ENCODE data around the gene FBXL7. TPM values are rescaled to one million over a fixed set of nuclear protein-coding genes. Genes with fewer than 3 reads are reported as not detected.

Gene FBXL7
- total and polyA plus RNA-seq, 7 experiments from 2014 or later, result not detected

DNA sequence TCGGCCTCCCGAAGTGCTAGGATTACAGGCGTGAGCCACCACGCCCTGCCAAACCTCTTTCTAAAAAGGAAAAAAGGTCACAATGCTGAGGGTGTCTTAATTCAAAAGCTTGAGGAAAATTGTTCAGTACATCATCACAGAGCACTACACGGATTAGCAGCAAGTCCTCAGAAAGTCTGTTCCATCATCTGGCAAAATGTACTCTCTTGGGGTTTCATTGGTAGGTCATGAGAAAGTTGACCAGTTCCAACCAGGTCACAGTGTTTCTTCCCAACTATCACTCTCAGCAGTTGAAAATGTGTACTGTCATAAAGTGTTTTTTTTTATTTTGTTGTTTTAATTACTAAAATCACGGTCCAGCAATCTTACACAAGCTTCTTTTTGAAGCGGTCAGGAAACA is 299.6 kb downstream of the FBXL7 start:
- no peaks in the 10 kb centered on the region for H3K27me3 Mint-ChIP-seq
- Histone ChIP-seq H3K36me3 (ENCODE audit: control insufficient read depth in 2 of 3, insufficient read depth in 3 of 3, low read length in 3 of 3) (no peaks in the 10 kb centered on the region), H3K27me3 (ENCODE audit: control insufficient read depth in 2 of 2, insufficient read depth in 2 of 2, low read length in 2 of 2) (no peaks in the 10 kb centered on the region), H3K4me1 (ENCODE audit: control insufficient read depth in 2 of 2, insufficient read depth in 2 of 2, low read length in 2 of 2) (no peaks in the 10 kb centered on the region), H3K27ac (ENCODE audit: low read depth, low read length) (no peak overlapping the region), H3K9me3 (ENCODE audit: control insufficient read depth in 2 of 3, low read length in 3 of 3) (no peaks in the 10 kb centered on the region), H3K4me3 (ENCODE audit: low read length) (no peak overlapping the region)
- no peak for DNase-seq
- ATAC-seq, result no peak
- H3K9me3 Mint-ChIP-seq, result peaks cover 0 to 16% (median 5%) of the 10 kb centered on the region in 11 donors
- no peaks in the 10 kb centered on the region for H3K4me1 Mint-ChIP-seq
- POLR2A ChIA-PET, result no interaction called here
- no peak overlapping the region for H3K4me3 Mint-ChIP-seq
- no peak overlapping the region for H3K27ac Mint-ChIP-seq
- CTCF ChIA-PET, result no interaction called here
- intact Hi-C loops (cut with micrococcal nuclease), result no loop called here
- H3K36me3 Mint-ChIP-seq, result no peaks in the 10 kb centered on the region

DNA sequence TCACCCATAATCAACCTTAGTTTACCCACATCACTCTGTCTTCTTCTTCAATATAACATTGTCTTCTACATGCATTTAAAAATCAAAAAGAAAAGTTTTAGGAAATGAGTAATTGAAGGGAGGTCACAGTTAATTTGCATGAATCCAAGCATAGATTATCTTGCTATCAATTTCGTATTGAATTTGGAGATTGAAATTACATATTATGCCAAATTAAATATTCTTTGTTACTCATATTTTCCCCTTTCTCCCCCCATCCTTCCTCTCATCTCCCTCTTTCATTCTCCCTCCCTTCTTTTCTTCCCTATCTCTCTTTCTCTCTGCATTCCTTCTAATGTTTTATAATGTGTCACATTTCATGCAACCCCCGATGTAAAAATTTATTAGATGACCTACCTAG is 303.3 kb downstream of the FBXL7 start:
- H3K27me3 ChIP-seq (ENCODE audit: control insufficient read depth in 2 of 2, insufficient read depth in 2 of 2, low read length in 2 of 2), result no peaks in the 10 kb centered on the region
- H3K9me3 ChIP-seq (ENCODE audit: control insufficient read depth in 2 of 3, low read length in 3 of 3), result no peaks in the 10 kb centered on the region
- Mint-ChIP-seq H3K36me3 (no peaks in the 10 kb centered on the region), H3K4me3 (no peak overlapping the region), H3K9me3 (peaks cover 0 to 17% (median 8%) of the 10 kb centered on the region in 11 donors), H3K4me1 (no peaks in the 10 kb centered on the region), H3K27ac (no peak overlapping the region), H3K27me3 (peaks cover 0 to 9% (median 0%) of the 10 kb centered on the region in 5 donors)
- no peaks in the 10 kb centered on the region for H3K4me1 ChIP-seq (ENCODE audit: control insufficient read depth in 2 of 2, insufficient read depth in 2 of 2, low read length in 2 of 2)
- CTCF ChIA-PET, result no interaction called here
- H3K27ac ChIP-seq (ENCODE audit: low read depth, low read length), result no peak overlapping the region
- DNase-seq (no peak), ATAC-seq (no peak)
- no peak overlapping the region for H3K4me3 ChIP-seq (ENCODE audit: low read length)
- no peaks in the 10 kb centered on the region for H3K36me3 ChIP-seq (ENCODE audit: control insufficient read depth in 2 of 3, insufficient read depth in 3 of 3, low read length in 3 of 3)
- intact Hi-C loops (cut with micrococcal nuclease), result no loop called here
- POLR2A ChIA-PET, result no interaction called here

DNA sequence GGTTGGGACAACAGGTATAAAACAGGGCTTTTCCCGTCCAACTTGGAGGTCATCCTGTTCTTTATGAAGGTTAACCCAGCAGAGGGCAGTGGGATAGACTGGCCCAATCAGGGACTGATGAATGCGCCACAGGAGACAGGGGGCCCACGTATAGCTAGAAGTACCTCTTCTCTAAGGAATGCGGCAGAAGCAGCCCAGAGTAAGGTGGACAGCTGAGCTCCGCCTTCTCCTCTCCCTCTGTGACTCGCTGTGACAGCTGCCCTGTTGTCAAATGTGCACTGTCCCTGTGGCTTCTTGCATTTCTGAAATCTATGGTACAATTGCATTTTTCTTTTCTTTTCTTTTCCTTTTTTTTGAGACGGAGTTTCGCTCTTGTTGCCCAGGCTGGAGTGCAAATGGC is 306.6 kb downstream of the FBXL7 start:
- ChIA-PET CTCF (no interaction called here), POLR2A (no interaction called here)
- no peaks in the 10 kb centered on the region for H3K36me3 ChIP-seq (ENCODE audit: control insufficient read depth in 2 of 3, insufficient read depth in 3 of 3, low read length in 3 of 3)
- Mint-ChIP-seq H3K27ac (no peak overlapping the region), H3K4me3 (no peak overlapping the region), H3K4me1 (no peaks in the 10 kb centered on the region), H3K36me3 (no peaks in the 10 kb centered on the region), H3K9me3 (peaks cover 0 to 16% (median 8%) of the 10 kb centered on the region in 11 donors), H3K27me3 (peaks cover 0 to 13% (median 0%) of the 10 kb centered on the region in 5 donors)
- intact Hi-C loops (cut with micrococcal nuclease), result no loop called here
- H3K4me1 ChIP-seq (ENCODE audit: control insufficient read depth in 2 of 2, insufficient read depth in 2 of 2, low read length in 2 of 2), result no peaks in the 10 kb centered on the region
- ATAC-seq (no peak), DNase-seq (no peak)
- no peaks in the 10 kb centered on the region for H3K27me3 ChIP-seq (ENCODE audit: control insufficient read depth in 2 of 2, insufficient read depth in 2 of 2, low read length in 2 of 2)
- no peak overlapping the region for H3K4me3 ChIP-seq (ENCODE audit: low read length)
- no peak overlapping the region for H3K27ac ChIP-seq (ENCODE audit: low read depth, low read length)
- H3K9me3 ChIP-seq (ENCODE audit: control insufficient read depth in 2 of 3, low read length in 3 of 3), result no peaks in the 10 kb centered on the region

DNA sequence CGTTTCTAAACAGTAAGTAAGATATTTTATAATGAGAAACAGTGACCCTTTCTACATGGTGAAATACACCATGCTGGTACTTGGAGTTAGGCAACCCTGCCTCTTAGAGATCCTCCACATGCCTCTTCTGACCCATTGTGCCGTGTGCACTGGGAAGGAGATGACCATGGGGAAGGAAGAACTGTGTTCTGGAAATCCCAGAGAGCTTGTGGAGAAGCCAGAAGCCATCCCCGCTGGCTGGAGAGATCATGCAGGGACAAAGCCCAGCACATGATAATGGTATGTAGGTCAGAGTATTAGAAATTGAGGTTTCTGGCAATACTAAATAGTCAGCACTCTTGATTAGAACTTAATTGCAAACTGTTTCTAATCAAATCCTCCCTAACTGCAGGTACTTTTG is 307.3 kb downstream of the FBXL7 start:
- DNase-seq (no peak), ATAC-seq (no peak)
- Mint-ChIP-seq H3K27ac (no peak overlapping the region), H3K4me1 (no peaks in the 10 kb centered on the region), H3K27me3 (peaks cover 0 to 13% (median 0%) of the 10 kb centered on the region in 5 donors), H3K36me3 (no peaks in the 10 kb centered on the region), H3K9me3 (peaks cover 0 to 16% (median 6%) of the 10 kb centered on the region in 11 donors), H3K4me3 (no peak overlapping the region)
- CTCF ChIA-PET, result no interaction called here
- intact Hi-C loops (cut with micrococcal nuclease), result no loop called here
- H3K27ac ChIP-seq (ENCODE audit: low read depth, low read length), result no peak overlapping the region
- no peaks in the 10 kb centered on the region for H3K36me3 ChIP-seq (ENCODE audit: control insufficient read depth in 2 of 3, insufficient read depth in 3 of 3, low read length in 3 of 3)
- H3K4me3 ChIP-seq (ENCODE audit: low read length), result no peak overlapping the region
- H3K9me3 ChIP-seq (ENCODE audit: control insufficient read depth in 2 of 3, low read length in 3 of 3), result no peaks in the 10 kb centered on the region
- H3K27me3 ChIP-seq (ENCODE audit: control insufficient read depth in 2 of 2, insufficient read depth in 2 of 2, low read length in 2 of 2), result no peaks in the 10 kb centered on the region
- POLR2A ChIA-PET, result no interaction called here
- H3K4me1 ChIP-seq (ENCODE audit: control insufficient read depth in 2 of 2, insufficient read depth in 2 of 2, low read length in 2 of 2), result no peaks in the 10 kb centered on the region

DNA sequence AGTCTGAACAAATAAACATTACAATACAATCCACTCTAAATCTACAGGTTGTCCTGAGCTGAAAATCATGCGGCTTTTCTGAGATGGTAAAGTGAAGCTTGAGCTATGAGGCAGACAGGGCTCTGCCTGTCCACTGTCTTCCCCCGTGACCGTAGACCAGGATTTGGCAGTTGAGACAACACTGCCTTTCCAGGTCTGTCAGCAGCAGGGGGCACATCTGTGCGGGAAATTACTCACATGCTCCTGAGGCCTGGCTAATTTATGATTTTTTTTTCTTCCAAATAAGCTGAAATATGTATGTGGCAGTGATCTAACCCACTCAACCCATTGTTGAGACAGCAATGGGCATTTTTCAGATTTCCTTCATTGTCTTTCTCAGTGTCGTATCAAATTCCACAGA is 307.9 kb downstream of the FBXL7 start:
- Mint-ChIP-seq H3K27ac (no peak overlapping the region), H3K9me3 (peaks cover 0 to 15% (median 6%) of the 10 kb centered on the region in 11 donors), H3K27me3 (peaks cover 0 to 13% (median 0%) of the 10 kb centered on the region in 5 donors), H3K4me1 (no peaks in the 10 kb centered on the region), H3K4me3 (no peak overlapping the region), H3K36me3 (no peaks in the 10 kb centered on the region)
- Histone ChIP-seq H3K4me1 (ENCODE audit: control insufficient read depth in 2 of 2, insufficient read depth in 2 of 2, low read length in 2 of 2) (no peaks in the 10 kb centered on the region), H3K36me3 (ENCODE audit: control insufficient read depth in 2 of 3, insufficient read depth in 3 of 3, low read length in 3 of 3) (no peaks in the 10 kb centered on the region), H3K9me3 (ENCODE audit: control insufficient read depth in 2 of 3, low read length in 3 of 3) (no peaks in the 10 kb centered on the region), H3K4me3 (ENCODE audit: low read length) (no peak overlapping the region), H3K27me3 (ENCODE audit: control insufficient read depth in 2 of 2, insufficient read depth in 2 of 2, low read length in 2 of 2) (no peaks in the 10 kb centered on the region), H3K27ac (ENCODE audit: low read depth, low read length) (no peak overlapping the region)
- DNase-seq (no peak), ATAC-seq (no peak)
- intact Hi-C loops (cut with micrococcal nuclease), result no loop called here
- CTCF ChIA-PET, result no interaction called here
- POLR2A ChIA-PET, result no interaction called here

DNA sequence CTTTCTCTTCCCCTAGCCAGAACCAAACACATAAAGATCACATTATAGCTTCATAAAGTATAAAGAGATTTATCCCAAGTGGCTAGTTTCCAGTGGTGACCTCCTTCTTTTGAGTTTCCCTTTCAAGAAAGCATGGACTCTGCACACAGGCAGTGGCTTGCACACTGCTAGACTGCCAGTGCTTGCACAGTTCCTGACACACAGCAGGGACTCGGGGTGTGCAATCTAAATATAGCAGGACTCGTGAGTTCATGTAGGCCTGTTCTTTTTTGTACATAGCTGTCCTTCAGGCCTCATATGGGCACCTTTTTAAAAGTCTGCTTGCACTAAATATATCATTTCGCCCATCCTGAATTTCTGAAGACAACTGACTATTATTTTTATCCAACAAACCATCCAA is 308.6 kb downstream of the FBXL7 start:
- H3K27ac Mint-ChIP-seq, result no peak overlapping the region
- POLR2A ChIA-PET, result no interaction called here
- CTCF ChIA-PET, result no interaction called here
- H3K9me3 Mint-ChIP-seq, result peaks cover 0 to 12% (median 7%) of the 10 kb centered on the region in 11 donors
- H3K36me3 Mint-ChIP-seq, result no peaks in the 10 kb centered on the region
- intact Hi-C loops (cut with micrococcal nuclease), result no loop called here
- no peak for DNase-seq
- Histone ChIP-seq H3K36me3 (ENCODE audit: control insufficient read depth in 2 of 3, insufficient read depth in 3 of 3, low read length in 3 of 3) (no peaks in the 10 kb centered on the region), H3K4me3 (ENCODE audit: low read length) (no peak overlapping the region), H3K4me1 (ENCODE audit: control insufficient read depth in 2 of 2, insufficient read depth in 2 of 2, low read length in 2 of 2) (no peaks in the 10 kb centered on the region), H3K27ac (ENCODE audit: low read depth, low read length) (no peak overlapping the region), H3K9me3 (ENCODE audit: control insufficient read depth in 2 of 3, low read length in 3 of 3) (no peaks in the 10 kb centered on the region), H3K27me3 (ENCODE audit: control insufficient read depth in 2 of 2, insufficient read depth in 2 of 2, low read length in 2 of 2) (no peaks in the 10 kb centered on the region)
- no peak overlapping the region for H3K4me3 Mint-ChIP-seq
- no peak for ATAC-seq
- H3K4me1 Mint-ChIP-seq, result no peaks in the 10 kb centered on the region
- peaks cover 0 to 13% (median 0%) of the 10 kb centered on the region in 5 donors for H3K27me3 Mint-ChIP-seq

DNA sequence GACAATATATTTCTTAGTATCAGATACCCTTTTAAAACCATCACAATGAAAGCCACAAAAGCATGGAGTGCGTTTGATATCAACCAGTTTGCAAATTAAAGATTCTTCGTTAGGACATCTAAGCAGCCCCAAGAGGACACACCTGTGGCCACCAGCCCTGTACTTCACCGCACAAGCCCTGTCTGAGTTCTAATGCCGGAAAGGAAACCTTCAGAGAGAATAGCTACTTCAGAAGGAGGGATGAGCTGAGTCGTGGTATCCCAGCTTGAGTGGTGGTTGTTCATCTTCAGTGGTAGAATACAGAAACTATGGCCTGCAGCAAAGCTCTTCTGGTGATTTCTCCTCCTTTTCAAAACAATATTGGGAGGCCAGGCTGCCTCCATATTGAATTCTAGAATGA is 319.6 kb downstream of the FBXL7 start:
- H3K4me1 Mint-ChIP-seq, result peaks cover 0 to 3% (median 0%) of the 10 kb centered on the region in 7 donors
- H3K4me3 Mint-ChIP-seq, result no peak overlapping the region
- no peaks in the 10 kb centered on the region for H3K9me3 ChIP-seq (ENCODE audit: control insufficient read depth in 2 of 3, low read length in 3 of 3)
- peaks cover 2 to 15% (median 9%) of the 10 kb centered on the region in 11 donors for H3K9me3 Mint-ChIP-seq
- intact Hi-C loops (cut with micrococcal nuclease), result no loop called here
- no peak for ATAC-seq
- POLR2A ChIA-PET, result no interaction called here
- H3K36me3 ChIP-seq (ENCODE audit: control insufficient read depth in 2 of 3, insufficient read depth in 3 of 3, low read length in 3 of 3), result no peaks in the 10 kb centered on the region
- H3K27ac ChIP-seq (ENCODE audit: low read depth, low read length), result no peak overlapping the region
- H3K27me3 ChIP-seq (ENCODE audit: control insufficient read depth in 2 of 2, insufficient read depth in 2 of 2, low read length in 2 of 2), result no peaks in the 10 kb centered on the region
- H3K27me3 Mint-ChIP-seq, result no peaks in the 10 kb centered on the region
- no peak overlapping the region for H3K4me3 ChIP-seq (ENCODE audit: low read length)
- CTCF ChIA-PET, result no interaction called here
- no peak overlapping the region for H3K27ac Mint-ChIP-seq
- DNase-seq, result no peak
- no peaks in the 10 kb centered on the region for H3K4me1 ChIP-seq (ENCODE audit: control insufficient read depth in 2 of 2, insufficient read depth in 2 of 2, low read length in 2 of 2)
- no peaks in the 10 kb centered on the region for H3K36me3 Mint-ChIP-seq

All from naive thymus-derived CD4-positive, alpha-beta T cell (primary cell).